H1 (cell line): ENCODE results near the gene GRAMD1C. TPM values are rescaled to one million over a fixed set of nuclear protein-coding genes. Genes with fewer than 3 reads are reported as not detected.

Experiments used
- CBX5 ChIP-seq: fragments of 300-800, 300-1000 bp; sonication (generic); IDR thresholded peaks from 2 replicates; pipeline ENCODE4 v1.7.1; 2016; ENCODE audit warnings: antibody characterized with exemption, low read length, low read depth
- CBX8 ChIP-seq: fragments of 300-800, 300-1000 bp; sonication (generic); IDR thresholded peaks from 2 replicates; pipeline ENCODE4 v1.7.1; 2016; ENCODE audit warnings: low read depth, low read length, borderline replicate concordance
- CEBPB ChIP-seq: IDR thresholded peaks from 2 replicates; pipeline ENCODE4 v1.6.1; 2012; ENCODE audit warnings: low read depth, low read length
- MAX ChIP-seq: IDR thresholded peaks from 2 replicates; pipeline ENCODE4 v1.6.1; 2012; ENCODE audit warnings: inconsistent platforms
- TBP ChIP-seq: IDR thresholded peaks from 2 replicates; pipeline ENCODE4 v1.6.1; 2011; ENCODE audit warnings: low read depth, low read length, improper control_type of control experiment
- polyA plus RNA-seq, 7 experiments: library from polyadenylated mRNA; depleted of rRNA in 3 of 7; stranded (reverse) in 5 of 7; unstranded in 2 of 7; fragments of >200 nt in 5 of 7; fragments of 200-250 nt in 2 of 7; gene quantifications; 1 replicate in 5 of 7; 2 replicates in 1 of 7; 4 replicates in 1 of 7; pipeline versions ENCODE4 v1.2.1 to v1.2.3, GENCODE V29; 2011 to 2013; ENCODE audit warnings: missing spikeins in 2 of 7, mixed read lengths in 2 of 7
- total RNA-seq: library from RNA; stranded (reverse); fragmentation: NEBNext Ultra II Directional; extraction: Animal tissue kit (Norgen Biotek cat#: 25700); gene quantifications from 2 replicates; pipeline ENCODE4 v1.2.1, GENCODE V29; 2021

The GRAMD1C gene
- total and polyA plus RNA-seq, 2 of the 8 experiments (the other 6 are each of a cell fraction or from before 2014, with no cell fraction given), result 0.62 to 2.1 TPM

- TF ChIP-seq CBX8 (no peak), TBP (no peak), CBX5 (no peak), MAX (no peak), CEBPB (no peak)
Measured at GRCh38 chr3:113983544-113983943, 145.0 kb downstream of the GRAMD1C start (continued).
